GM19043 (cell line): Measurements from ENCODE around the gene BMPER.

ENCODE experiments used
- ATAC-seq: cut with Tn5 transposase; IDR thresholded peaks from one replicate; pipeline ENCODE4 v1.9.1; 2021; ENCODE audit warnings: low read depth; ENCODE audit not compliant: unreplicated experiment

Gene BMPER

GRCh38 chr7:34057956-34058355, 152.6 kb downstream of the BMPER start:
- ATAC-seq = no peak

- no peak for ATAC-seq
Measured at GRCh38 chr7:34058801-34059135, 153.4 kb downstream of the BMPER start.

DNA sequence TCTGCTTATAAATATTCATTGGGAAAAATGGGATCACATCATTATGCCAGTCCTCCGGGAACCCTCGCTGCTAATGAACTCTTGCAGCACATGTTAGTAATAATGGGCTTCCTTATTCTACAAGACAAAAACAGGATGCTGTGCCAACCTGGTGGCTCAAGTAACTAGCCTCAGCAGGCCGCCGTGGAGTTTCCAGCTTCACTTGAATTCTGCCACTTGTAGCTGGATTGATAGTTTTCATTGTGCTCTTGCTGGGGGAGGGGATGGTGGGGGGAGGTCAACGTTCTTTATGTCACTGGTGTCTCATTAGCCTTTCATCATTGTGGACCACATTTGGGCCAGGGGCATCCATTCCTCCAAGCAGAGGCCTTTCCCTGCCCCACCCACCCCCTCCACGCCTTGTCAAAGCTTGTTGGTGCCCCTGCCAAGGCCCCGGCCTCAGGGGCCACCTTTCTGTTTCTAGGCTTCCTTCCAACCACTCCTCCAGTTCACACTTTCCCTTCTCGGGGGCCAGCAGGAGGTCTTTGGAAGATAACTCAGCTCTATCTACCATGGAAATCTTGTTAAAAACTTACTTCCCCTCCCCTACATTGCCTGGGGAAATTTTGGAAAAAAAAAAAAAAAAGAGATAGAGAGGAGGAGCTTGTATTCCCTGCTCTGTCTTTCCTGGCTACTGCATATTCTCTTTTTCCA, 153.9 kb downstream of the BMPER start:
- no peak for ATAC-seq

DNA sequence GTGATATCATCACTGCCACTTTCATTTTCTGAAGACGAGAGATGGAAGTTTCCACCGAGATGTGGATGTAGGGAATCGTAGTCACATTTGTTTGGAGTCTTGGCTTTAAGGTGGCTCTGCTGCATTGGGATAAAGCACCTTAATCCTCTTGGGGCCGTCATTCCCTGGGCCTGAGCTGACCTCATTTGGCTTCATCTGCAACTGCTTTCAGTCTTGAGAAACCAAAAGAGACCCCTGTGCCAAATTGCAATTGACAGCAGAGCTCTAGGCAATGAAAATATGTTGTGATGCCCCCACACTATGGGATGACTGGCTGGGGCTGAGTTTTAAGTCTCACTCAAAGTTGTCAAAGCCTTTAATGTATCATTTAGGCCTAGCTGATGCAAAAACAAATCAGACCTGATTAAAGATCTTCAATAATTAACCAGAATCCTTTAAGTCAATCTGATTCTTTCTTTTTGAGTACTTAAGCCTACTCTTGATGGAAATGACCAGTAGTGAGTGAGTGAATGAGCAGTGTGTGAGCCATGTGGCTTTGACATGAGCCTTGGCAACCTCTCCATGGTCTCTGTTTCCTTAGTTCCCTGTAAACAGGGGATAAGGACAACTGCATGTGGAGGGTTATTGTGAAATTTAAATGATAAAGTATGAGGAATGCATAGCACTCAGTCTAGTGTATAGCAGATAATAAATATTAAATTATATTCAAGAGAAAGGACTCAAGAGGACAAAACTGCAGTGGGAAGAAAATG, 155.0 kb downstream of the BMPER start:
- ATAC-seq = no peak

- no peak for ATAC-seq
Measured at GRCh38 chr7:34061149-34061548, 155.8 kb downstream of the BMPER start.

GRCh38 chr7:34062341-34062740, 157.0 kb downstream of the BMPER start:
- ATAC-seq = no peak

DNA sequence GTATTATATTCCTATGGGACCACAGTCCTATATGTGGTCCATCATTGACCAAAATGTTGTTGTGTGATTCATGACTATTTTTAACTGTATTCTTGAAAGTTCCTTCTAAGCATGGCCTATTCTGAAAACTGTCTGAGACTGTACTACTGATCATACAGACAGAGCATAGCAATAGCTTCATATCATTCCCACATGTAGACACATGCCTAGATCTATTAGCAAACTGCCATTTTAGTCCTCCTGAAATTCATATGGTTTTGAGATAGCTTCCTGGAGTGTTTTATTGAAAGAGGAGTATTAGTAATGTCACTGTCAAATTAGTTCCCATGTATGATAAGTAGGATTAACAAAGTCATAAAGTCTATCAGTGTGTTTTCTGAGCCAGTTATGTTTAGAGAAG, 157.5 kb downstream of the BMPER start:
- ATAC-seq = no peak

- ATAC-seq = no peak
Measured at GRCh38 chr7:34064519-34065158, 159.3 kb downstream of the BMPER start.

DNA sequence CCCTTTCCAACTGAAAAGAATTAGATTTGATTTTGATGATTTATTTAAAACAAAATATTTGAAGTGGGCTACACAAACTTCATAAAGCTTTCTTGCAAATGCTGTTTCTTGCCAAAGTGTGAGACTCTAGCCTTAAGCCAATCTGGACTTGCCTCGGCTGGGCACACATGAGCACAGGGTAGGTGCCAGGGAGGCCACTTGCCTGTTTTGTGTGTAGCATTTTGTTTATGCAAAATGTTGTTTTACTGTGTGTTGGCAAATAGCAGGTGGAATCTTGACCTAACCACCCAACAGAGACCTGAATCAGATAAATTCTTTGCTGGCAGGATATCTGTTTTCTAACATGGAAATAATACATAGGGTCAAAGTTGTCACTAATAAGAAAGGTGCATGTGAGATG, 161.1 kb downstream of the BMPER start:
- no peak for ATAC-seq

- no peak for ATAC-seq
Measured at GRCh38 chr7:34067005-34067778, 161.9 kb downstream of the BMPER start.

DNA sequence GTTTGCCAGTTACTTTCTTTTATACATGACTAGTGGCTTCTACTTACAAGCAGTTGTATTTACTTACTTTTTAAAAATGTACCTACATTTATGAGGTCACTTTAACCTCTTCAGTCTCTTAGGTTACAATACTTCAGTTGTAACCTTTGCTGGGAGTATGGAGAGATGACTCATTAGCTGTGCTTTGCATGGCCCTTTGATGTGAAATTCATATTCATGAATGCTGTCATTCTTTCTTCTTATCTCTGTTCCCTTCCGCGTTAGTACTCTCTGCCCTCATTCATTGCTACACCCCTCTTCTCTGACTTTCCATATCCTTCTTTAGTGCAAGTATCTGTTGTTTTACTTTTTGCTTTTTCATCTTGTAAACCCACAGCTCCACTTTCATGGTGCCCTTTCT, 164.3 kb downstream of the BMPER start:
- ATAC-seq = no peak

DNA sequence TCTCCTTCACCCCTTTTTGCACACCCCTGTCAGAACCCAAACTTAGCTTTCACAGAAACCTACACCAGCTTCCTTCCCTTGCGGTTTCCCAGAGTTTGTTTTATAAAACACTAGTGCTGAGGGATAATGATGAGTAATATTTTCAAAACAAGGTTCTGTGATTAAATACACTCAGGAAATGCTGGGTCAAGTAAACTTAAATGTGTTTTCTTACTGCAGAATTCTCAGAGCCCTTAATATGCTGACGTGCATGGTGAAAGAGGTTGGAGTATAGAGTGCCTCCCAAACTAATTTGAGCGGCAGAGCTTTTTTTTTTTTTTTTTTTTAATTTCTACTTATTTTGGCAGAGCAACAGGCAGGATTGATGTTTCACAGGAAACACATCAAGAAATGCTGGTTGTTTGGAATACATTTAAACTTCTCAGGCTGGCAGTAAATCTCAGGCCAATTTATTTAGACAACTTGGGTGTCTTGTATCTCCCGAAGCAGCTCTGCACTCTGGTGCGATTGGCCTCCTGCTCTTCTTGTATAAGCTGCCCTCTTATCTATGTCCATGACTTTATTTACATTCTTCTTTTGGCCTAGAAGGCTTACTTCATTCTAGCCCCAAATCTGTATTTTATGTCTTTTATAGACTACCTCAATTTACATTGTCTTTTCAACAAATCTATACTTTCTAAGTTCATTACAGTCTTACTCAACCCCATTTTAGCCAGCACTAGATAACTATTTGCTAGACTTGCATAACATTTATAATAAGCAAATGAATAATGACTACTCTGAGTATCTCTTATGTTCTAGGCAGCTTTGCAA, 165.4 kb downstream of the BMPER start:
- ATAC-seq = no peak

- ATAC-seq = no peak
Measured at GRCh38 chr7:34073676-34074075, 168.3 kb downstream of the BMPER start.

GRCh38 chr7:34074421-34074820, 169.1 kb downstream of the BMPER start:
- no peak for ATAC-seq

DNA sequence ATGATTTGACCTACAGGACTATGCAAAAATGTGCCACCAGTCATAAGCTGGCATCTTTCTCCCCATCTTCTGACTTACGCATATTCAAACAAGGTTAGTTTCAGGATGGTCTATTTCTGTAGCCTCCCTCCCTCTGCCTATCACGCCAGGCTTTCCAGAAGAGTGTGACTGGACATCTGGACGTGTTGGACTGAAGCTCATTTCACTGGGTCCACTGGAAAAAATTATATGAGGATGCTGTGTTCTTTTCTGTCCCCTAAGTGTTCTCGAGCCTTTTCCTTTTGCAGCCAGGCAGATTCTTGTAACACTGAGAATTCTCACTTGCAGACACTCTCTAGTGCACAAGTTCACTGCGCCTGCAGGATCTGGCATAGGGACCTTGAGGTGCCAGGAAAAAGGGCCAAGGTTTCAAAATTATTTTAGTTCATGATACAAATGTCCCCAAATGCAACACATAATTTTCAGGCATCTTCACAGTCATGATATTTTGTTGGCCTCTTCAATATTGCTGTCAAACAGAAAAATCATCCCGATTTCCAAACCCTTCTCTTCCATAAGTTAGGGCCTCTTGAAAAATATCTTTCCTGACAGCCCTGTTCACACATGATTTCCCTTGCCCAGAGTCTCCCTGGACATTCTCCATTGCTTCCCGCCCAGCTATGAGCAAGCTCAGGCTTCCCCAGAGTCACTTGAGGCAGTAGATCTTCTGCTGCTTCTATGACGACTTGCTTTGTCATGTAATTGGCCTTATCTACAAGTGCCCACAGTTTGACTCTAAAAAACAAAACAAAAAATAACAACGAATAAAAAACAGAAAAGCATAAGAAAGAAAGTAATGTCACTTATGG, 170.4 kb downstream of the BMPER start:
- ATAC-seq = no peak

DNA sequence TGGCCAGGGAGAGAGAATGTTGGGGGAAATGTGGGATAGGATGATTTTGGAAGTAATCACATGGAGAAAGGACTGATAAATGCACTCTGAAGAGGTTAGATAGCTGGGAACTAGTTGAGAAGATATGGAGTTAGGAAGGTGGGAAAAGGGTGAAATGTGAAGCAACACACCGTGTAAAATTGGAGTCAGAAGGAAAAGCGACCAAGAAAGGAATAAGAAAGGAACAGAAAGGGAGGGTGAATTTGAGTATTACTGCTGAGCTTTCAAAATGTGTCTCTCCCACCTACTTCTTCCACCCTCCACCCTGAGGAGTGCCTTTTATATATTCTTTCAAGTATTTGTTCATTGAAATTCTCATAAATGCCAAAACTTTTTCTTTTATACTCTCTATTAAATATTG, 171.8 kb downstream of the BMPER start:
- no peak for ATAC-seq

DNA sequence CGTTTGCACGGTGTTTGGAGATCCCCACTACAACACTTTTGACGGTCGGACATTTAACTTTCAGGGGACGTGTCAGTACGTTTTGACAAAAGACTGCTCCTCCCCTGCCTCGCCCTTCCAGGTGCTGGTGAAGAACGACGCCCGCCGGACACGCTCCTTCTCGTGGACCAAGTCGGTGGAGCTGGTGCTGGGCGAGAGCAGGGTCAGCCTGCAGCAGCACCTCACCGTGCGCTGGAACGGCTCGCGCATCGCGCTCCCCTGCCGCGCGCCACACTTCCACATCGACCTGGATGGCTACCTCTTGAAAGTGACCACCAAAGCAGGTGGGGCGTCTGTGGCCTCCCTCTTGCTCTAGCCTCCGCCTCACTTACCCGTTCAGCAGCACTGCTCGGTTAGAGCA, 173.5 kb downstream of the BMPER start:
- no peak for ATAC-seq

DNA sequence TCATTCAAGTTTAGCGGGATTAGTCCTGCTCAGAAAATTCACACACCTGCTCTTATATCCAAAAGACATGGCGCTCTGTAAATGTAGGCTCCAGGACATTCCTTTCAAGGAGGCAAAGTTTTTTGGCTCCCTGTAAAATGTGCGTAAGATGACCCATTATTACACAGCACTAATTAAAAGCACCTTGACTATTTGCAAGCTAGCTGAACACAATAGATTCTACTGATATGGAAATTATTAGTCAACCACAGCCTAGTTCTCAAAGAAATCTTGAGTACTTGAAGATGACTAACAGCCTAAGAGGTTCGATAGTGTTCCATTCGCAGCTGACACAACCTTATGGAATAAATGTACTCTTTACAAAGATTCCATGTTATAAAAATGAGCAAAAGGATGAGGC, 175.2 kb downstream of the BMPER start:
- no peak for ATAC-seq

GRCh38 chr7:34081935-34082334, 176.6 kb downstream of the BMPER start:
- no peak for ATAC-seq
